Cerebellar nuclear complex (tissue), 1 donor: Measurements from ENCODE around the gene CHFR.
"Not testable (repeated sequence)": the region's sequence is repeated elsewhere in the genome, so short reads cannot be mapped to it uniquely, and the experiment has no call there.

Experiments used
- DNase-seq, 2 experiments: peaks; one replicate each; lab custom pipeline; 2025; lab: John Stamatoyannopoulos, UW

CHFR gene

DNA sequence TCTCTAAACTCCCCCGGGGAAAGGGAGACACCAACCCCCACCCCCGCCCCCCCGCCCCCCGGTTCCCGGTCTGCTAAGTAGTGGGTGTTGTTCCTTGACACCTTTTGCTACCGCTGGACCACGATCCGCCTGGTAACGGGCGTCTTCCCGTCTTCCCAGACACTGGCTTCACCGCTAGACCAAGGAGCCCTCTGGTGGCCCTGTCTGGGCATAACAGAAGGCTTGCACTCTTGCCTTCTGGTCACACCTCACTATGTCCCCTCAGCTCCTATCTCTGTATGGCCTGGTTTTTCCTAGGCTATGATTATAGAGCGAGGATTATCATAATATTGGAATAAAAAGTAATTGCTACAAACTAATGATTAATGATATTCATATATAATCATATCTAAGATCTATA, 78.0 kb downstream of the CHFR start:
- DNase-seq = not testable (repeated sequence)

DNA sequence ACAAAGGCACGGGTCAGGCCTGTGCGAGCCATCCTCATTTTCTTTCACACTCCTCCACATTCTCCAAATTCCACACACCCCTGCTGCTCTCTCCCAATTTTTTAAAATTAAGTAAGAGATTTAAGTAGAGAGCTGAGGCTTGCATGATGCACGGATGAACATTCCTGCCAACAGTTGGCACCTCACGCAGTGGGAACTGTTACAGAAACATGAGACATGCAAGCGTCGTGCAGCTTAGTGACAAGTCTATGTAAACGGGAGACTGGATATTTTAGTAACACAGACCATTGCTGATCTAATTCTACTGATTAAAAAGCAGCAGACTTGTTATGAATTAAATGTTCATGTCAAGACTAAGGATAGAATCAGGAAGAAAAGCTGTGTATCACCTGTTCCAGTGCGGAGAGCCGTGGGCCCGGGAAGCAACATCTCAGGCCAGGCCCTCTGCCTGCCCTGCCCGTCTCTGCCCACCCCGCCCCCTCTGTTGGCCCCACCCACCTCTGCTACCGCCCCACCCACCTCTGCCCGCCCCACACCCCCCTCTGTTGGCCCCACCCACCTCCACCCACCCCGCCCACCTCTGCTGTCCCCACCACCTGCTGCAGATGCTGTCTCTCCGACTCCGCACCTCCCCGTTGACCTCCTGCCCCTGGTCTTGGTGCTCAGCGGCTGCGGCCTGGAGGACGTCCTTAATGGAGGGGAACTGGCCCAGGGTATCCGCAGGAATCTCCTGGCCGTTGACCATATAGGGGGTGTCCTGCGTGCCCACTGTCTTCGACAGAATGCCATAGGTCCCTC, 79.9 kb downstream of the CHFR start:
- no peak for DNase-seq

DNA sequence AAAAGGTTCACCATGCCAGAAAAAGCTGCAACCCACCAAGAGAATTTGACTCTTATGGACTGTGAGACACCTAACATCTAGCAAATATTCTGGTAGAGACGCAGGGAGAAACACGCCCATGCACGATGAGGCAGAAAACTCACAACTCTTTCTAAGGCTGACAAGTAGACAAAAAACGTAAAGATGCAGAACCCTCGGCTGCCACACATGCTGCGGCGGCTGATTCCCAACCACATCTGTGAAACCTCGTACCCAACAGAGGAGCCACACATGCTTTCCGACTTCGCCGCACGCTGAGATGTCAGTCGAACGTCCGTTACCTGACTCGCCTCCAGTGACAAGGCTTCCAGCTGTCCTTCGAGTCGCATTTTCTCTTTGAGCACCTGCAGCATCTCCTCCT, 80.5 kb downstream of the CHFR start:
- no peak for DNase-seq

DNA sequence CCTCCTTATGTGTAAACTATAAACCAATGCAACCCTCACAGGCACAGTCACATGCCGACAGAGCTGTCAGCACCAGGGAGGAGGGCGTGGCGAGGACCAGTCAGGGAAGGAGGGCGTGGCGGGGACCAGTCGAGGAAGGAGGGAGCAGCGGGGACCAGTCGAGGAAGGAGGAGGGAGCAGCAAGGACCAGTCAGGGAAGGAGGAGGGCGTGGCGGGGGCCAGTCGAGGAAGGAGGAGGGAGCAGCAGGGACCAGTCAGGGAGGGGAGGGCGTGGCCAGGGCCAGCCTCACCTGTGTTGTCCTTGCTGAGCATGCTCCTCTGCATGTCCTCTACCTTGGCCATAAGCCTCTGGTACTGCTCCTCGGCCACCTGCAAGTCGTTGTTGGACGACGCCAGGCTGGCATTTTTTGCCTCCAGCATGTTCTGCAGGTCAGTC, 83.0 kb downstream of the CHFR start:
- DNase-seq = no peak

DNA sequence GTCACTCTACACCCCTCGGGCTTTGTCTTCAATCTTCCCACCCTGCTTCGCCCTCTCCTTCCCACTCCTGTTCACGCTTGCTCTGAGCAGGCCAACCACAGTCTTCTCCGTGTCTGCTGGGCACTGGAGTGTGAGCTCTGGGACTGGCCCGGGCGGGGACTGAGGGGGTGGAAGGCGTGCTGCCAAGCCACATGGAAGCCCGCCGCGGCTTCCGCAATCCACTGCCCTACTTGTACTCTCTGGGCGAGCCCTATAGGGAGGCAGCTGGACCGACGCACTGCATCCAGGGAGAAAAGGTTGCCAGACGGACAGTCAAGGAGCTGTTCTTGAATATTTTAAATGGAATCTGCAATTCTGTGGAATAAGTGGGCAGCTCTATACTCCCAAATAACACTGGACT, 83.5 kb downstream of the CHFR start:
- DNase-seq = no peak

DNA sequence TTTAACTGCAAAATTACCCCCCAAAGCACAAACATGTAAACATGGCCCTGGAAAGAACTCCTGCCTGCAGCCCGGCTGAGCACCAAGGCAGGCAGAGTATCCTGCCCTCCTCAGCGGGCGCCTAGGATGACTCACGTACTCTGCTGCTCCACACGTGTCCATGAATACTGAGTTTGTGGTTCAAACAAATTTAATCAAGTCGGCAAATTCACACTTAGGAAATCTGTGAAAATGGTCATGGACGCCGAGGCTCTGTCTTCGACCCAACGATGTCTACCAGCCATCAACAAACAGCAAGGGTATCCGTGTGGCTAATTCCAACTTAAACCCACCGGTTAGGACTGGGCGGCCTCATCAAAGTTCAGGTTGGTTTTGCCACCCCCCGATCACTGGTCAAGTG, 84.3 kb downstream of the CHFR start:
- no peak for DNase-seq

DNA sequence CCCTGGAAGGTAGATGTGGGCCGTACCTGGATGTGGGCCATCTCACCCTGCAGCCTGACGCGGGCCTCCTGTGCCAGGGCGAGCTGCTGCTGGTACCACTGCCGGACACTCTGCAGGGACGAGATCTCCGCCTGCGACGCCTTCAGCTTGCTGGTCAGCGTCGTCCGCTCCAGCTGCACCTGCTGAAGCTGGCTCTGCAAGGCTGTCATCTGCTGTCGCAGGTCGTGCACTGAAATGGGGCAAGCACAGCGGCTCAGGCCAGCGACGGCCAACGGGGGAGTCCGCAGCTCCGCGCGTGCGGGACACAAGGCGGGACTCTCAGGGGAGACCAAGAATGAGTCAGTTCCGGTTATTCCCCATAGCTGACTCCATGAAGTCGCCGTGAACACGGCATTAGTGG, 85.7 kb downstream of the CHFR start:
- DNase-seq = no peak

DNA sequence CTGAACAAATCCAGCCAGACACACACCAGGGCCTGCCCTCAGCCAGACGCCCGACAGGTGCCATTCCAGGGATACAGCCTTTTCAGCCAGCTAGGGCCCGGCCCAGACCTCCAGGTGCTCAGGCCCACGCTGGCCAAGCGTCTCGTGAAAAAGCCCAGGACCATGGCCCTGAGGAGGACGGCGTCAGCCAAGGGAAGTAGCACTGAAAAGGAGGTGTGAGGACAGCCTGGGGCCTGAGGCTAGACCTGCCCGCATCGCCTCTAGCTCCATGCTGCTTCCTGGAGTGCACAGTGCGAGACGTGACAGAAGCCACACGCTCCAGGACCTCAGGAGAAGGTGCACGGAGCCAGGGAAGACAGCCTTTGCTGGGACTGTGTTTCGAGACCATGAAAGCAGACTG, 88.6 kb downstream of the CHFR start:
- DNase-seq = no peak

DNA sequence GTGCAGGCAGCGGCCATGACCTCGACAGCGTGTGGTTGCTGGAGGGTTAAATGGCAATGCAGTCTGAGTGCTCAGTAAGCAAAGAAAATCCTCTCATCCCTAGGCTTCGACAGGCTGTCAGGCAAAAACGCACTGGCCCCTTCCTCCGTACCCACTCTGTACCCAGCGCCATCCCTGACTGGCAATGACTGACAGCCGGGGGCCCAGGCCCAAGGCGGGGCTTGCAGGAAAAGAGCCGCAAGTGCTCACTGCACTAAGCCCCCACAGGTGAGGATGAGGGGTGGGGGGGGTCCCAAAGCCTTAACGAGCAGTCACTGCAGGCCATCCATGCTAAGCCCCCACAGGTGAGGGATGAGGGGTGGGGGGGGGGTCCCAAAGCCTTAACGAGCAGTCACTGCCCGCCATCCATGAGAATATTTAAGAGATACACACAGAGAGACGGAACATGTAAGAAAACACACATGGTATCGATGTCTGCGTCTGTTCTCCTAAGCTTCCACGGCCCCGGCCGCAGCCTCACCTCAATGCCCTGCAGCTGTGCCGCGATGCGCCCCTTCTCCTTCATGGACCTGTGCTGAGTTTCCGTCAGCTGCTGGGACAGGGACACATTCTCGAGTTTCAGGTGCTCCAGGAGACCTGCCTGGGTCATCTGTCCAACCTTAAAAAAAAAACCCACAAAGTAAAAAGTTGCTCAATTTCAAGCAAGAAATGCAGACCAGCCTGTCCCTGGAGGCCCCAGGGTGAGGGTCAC, 89.4 kb downstream of the CHFR start:
- no peak for DNase-seq

DNA sequence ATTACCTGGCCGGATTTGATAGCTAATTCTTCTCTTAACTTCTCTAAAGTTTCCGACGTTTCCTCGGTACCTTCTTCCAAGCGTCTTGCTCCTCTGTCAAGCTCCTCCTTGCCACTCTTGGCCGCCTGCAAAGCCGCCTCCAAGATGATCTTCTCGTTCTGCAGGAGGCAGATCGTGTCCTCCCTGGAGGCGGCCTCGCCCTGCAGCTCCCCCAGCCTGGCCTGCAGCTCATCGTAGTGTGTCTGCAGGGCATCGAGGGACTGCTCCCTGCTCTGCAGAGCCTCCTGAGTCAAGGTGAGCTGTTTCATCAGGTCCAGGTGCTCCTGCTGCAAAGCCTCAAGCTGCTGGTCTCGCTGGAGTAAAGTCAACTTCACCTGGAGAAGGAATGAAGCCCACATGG, 91.6 kb downstream of the CHFR start:
- DNase-seq = no peak

DNA sequence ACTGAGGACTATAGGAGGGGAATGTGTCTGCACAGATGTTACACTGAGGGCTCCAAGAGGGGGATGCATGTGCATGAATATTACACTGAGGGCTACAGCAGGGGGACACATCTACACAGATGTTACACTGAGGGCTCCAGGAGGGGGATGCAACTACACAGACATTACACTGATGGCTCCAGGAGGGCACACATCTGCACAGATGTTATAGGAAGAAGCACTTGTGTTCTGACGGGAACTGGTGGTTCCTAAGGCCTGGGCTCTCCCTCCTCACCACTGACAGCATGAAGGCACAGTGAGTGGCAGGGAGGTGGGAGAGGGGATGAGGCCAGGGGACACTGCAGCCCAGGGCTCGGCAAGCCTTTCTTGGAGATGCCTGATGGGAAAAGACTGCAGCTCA, 95.5 kb downstream of the CHFR start:
- DNase-seq = not testable (repeated sequence)

DNA sequence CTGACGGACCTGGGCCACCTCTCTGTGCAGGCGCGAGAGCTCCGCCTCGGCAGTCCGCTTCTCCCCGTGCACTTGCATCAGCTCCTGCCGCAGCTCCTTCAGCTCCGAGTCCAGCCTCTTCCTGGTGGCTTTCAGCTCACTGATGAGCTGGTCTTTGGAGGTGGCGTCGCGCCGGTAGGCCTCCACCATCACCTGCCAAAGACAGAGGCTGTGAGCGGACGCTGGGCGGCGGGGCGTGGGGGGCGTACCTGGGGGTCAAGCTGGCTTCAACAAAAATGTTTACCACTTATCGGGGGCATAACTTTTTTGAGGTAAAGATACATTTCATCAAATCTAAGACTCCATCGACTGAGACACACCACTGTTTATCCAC, 98.3 kb downstream of the CHFR start:
- no peak for DNase-seq

DNA sequence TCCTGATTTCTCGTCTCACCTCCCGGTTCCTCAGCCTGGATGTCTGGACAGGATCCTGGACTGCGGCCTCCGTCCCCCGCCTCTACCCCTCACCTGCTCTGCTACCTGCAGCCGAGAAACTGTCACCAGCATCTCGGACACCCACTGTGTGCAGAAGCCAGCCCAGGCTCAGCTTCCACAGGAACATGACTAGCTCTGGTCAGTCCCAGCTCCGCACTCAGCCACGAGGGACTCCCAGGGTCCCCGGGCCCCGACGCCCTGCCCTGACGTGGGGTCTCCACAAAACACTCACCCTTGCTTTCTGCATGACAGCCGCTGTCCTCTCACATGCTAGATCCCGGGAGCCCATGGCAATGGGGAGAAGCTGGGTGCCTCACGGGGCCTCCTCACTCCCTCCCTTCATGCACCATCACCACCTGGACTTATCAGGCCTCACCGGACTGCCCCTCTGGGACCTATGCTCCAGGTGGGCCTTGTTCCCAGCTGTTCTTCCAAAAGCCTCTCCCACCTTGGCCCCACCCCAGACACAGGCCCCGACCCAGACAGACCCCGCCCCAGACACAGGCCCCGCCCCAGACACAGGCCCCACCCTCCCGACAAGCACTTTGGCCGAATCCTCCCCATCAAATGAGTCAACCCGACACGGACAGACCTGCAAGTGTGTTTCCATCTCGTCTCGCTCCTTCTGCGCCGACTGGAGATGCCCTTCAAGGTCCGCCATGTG, 98.9 kb downstream of the CHFR start:
- DNase-seq = no peak

DNA sequence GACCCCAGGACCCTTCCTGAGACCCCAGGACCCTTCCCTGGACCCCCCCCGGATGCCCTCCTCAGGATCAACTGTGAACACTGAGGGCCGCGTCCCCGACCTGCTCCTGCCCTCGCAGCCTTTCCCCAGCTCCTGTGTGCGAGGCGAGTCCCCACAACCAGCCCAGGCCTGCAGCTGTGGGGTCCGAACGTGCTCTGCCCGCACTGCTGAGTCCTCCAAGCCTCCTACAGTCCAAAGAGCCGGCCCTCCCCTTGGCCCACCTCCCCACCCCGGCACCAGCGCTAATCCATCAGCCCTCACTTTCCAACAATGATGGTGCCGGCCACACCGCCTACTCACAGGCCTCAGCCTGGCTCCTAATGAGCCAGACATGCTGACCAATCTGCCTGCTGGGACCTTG, 99.5 kb downstream of the CHFR start:
- DNase-seq = no peak

DNA sequence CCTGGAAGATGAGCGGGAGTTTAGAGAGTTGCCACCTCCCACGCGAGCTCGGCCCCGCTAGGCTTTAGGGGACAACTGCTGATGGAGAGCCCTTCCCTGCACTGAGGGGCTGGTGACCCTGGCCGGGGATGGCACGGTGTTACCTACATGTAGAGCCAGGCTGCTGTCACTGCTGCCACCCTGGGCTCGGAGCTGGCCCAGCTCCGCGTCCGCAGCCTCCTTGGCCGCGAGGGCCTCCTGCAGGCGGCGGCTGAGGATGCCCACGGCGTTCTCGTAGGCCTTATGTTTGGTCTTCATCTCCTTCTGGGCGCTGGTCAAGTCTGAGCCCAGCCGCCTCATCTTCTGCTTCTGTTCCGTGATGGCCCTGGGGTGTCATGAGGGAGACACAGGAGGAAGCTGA, 101.2 kb downstream of the CHFR start:
- no peak for DNase-seq

DNA sequence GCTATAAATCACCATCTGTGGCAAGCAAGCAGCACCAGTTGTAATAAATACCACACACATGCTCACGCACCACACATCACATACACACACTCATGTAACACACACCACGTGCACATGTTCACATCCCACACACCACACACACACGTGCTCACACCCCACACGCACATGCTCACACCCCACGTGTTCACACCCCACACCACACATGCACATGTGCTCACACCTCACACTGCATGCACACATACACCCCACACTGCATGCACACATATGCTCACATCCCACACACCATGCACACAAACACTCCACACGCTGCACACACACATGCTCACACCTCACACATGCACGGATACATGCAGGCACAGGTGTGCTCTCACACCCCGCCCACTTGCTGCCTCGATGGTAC, 102.8 kb downstream of the CHFR start:
- no peak for DNase-seq

DNA sequence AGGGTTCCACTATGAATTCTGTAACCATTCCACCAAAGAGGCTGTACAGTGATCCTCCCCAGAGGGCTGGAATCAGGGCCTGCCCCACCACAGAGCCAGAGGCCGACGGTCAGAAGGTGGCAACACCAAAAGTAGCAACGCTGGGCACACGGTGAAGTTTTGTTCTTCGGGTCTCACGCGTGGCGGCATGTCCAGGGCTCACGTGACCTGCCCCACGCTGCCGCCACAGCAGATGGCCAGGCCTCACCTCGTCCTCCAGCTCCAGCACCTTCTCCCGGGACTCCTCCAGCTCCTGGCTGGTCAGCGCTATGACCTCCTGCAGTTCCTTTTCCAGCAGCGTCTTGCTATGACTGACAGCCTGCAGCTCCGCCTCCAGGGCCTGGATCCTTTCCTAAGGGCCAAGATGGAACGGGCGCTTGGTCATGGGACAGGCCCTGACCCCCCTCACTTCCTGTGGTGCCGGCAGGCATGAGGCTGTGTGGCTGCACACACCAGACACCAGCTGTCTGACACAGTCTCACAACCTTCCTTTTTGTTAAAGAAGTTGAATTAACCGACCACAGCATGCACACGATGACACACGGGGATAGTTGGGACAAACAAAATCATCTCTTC, 103.4 kb downstream of the CHFR start:
- DNase-seq = no peak
